NCI-H446 treated with DMSO at 0.1 percent for 48 hours (cell line): Measurements from ENCODE around the gene GOLGA6C.
"Not testable (repeated sequence)": the region's sequence is repeated elsewhere in the genome, so short reads cannot be mapped to it uniquely, and the experiment has no call there.

Experiments
- DNase-seq: peaks from one replicate; lab custom pipeline; 2025; lab: John Stamatoyannopoulos, UW

The GOLGA6C gene

GRCh38 chr15:75258034-75258433 is at the start of gene GOLGA6C:
TSS of gene GOLGA6C (plus strand) at chr15:75258334. CDS start at chr15:75258599, 265 bp downstream.
- not testable (repeated sequence) for DNase-seq

- DNase-seq, result no peak
These were observed 49.4 kb upstream of the GOLGA6C start for GRCh38 chr15:75208501-75209288.

GRCh38 chr15:75209289-75209676 is 48.9 kb upstream of the GOLGA6C start:
- no peak for DNase-seq

- DNase-seq, result no peak
These were observed 47.3 kb upstream of the GOLGA6C start for GRCh38 chr15:75210811-75211230.

- DNase-seq, result no peak
These were observed 46.5 kb upstream of the GOLGA6C start for GRCh38 chr15:75211436-75212199.

GRCh38 chr15:75212200-75212858 is 45.8 kb upstream of the GOLGA6C start:
- no peak for DNase-seq

GRCh38 chr15:75213212-75213767 is 44.8 kb upstream of the GOLGA6C start:
- no peak for DNase-seq

GRCh38 chr15:75213768-75214221 is 44.3 kb upstream of the GOLGA6C start:
- no peak for DNase-seq

GRCh38 chr15:75214293-75215096 is 43.6 kb upstream of the GOLGA6C start:
- DNase-seq, result no peak

GRCh38 chr15:75215107-75216004 is 42.8 kb upstream of the GOLGA6C start:
- DNase-seq, result no peak

- DNase-seq, result no peak
These were observed 41.1 kb upstream of the GOLGA6C start for GRCh38 chr15:75217012-75217411.

- not testable (repeated sequence) for DNase-seq
These were observed 40.6 kb upstream of the GOLGA6C start for GRCh38 chr15:75217574-75217973.

- not testable (repeated sequence) for DNase-seq
These were observed 38.6 kb upstream of the GOLGA6C start for GRCh38 chr15:75219507-75219929.

- DNase-seq, result no peak
These were observed 34.4 kb upstream of the GOLGA6C start for GRCh38 chr15:75223688-75224087.

- DNase-seq, result no peak
These were observed 33.9 kb upstream of the GOLGA6C start for GRCh38 chr15:75224281-75224680.

GRCh38 chr15:75225102-75225836 is 32.9 kb upstream of the GOLGA6C start:
- DNase-seq, result not testable (repeated sequence)

GRCh38 chr15:75225951-75226732 is 32.0 kb upstream of the GOLGA6C start:
- no peak for DNase-seq

GRCh38 chr15:75227112-75227511 is 31.0 kb upstream of the GOLGA6C start:
- DNase-seq, result not testable (repeated sequence)
